HL-60/S4 treated with retinoic acid at 250 ng/mL for 4 days and 3 days (cell line): ENCODE results near the gene MEG3.
"Not testable (repeated sequence)": the region's sequence is repeated elsewhere in the genome, so short reads cannot be mapped to it uniquely, and the experiment has no call there.

ENCODE experiments used
- in situ Hi-C: fragments of 300-500 bp; cut with MboI; formaldehyde crosslinking; loops from 2 replicates; pipeline ENCODE4 v1.7.0; 2022; ENCODE audit warnings: low sequenced_read_pairs

MEG3 gene

GRCh38 chr14:100788517-100788916 is 37.4 kb upstream of the MEG3 start:
- in situ Hi-C loops, result no loop called here

DNA sequence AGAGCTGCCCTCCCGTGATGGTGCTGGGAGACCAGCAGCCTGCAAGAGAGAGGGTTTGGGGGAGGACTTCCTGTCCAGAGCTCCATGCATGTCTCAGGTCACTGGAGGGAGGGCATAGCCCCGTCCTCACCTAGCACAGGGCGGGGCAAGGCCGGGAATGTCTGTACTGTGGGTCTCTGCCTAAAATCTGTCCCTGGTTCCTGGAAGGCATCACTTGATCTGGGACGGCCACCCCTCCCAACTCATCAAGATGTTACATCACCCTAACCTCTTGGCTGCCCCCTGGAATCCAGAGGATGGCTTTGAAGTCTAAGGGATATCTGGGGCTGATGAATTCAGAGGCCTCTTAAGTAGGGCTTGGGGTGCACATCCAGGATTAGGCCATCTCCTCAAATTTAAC is 37.0 kb upstream of the MEG3 start:
- in situ Hi-C loops, result no loop called here

GRCh38 chr14:100789460-100790417 is 36.2 kb upstream of the MEG3 start:
- in situ Hi-C loops, result no loop called here

- in situ Hi-C loops, result no loop called here
Measured at GRCh38 chr14:100790502-100791347, 35.2 kb upstream of the MEG3 start.

DNA sequence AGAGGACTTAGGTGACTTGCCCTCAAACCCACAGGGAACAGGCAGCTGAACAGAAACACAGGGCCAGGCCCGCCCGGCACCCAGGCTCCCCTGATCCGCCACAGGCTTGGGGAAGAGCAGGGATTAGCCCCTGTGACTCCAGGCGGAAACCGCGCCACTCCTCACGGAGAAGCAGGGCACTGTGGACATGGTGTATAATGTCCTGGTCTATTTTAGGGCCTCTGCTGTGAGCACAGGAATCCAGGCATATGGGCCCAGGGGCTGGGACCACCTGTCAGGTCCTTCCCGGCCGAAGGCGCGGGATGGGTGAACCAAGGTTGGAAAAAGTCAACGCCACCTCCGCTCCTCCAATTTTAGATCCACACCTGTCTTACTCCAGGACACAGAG is 34.6 kb upstream of the MEG3 start:
- in situ Hi-C loops, result no loop called here

DNA sequence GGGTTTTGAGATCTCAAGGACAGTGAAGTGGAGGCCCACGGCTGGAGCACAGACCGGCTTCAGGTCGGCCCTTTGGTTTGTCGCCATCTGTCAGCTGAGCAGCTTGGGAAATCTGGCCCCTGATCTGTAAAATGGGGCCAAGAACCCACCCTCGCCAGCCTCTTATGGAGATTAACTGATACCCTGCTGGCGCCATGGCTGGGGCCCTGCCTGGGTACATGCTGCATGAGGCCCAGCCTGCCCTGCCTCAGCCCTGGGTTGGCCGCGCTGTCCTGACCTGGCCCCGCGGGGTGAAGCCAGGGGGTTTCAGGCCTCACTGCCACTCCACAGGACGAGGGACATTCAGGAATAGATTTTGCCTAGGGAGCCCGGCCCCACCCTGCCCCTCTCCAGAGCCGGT is 33.9 kb upstream of the MEG3 start:
- in situ Hi-C loops, result no loop called here

GRCh38 chr14:100796946-100797345 is 29.0 kb upstream of the MEG3 start:
- in situ Hi-C loops, result no loop called here

- in situ Hi-C loops, result no loop called here
Measured at GRCh38 chr14:100800041-100800440, 25.9 kb upstream of the MEG3 start.

GRCh38 chr14:100801433-100801832 is 24.5 kb upstream of the MEG3 start:
- in situ Hi-C loops, result not testable (repeated sequence)

GRCh38 chr14:100802179-100802578 is 23.7 kb upstream of the MEG3 start:
- in situ Hi-C loops, result no loop called here

- in situ Hi-C loops, result no loop called here
Measured at GRCh38 chr14:100802766-100803165, 23.2 kb upstream of the MEG3 start.

- in situ Hi-C loops, result no loop called here
Measured at GRCh38 chr14:100803226-100803625, 22.7 kb upstream of the MEG3 start.

- in situ Hi-C loops, result no loop called here
Measured at GRCh38 chr14:100803676-100804075, 22.2 kb upstream of the MEG3 start.

DNA sequence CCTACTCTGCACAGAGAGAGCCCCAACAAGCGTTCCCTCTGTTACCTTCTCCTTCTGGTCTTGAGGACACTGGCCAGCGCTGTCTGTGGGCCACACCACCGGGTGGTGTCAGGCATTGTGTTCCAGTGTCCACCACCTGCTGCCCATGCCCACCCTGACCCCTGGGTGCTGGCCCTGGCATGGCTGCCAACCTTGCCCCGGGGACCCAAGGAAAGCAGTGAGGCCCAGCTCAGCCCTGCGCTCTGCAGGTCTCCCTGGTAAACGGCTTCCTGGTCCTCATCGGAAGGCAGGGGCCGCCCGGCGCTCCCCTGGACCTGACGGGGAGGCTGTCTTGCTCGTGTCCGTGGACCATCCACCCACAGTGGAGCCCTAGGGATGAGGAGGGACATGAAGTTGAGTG is 21.8 kb upstream of the MEG3 start:
- in situ Hi-C loops, result no loop called here

- in situ Hi-C loops, result no loop called here
Measured at GRCh38 chr14:100804558-100805309, 21.2 kb upstream of the MEG3 start.

- in situ Hi-C loops, result no loop called here
Measured at GRCh38 chr14:100806386-100806785, 19.5 kb upstream of the MEG3 start.

- in situ Hi-C loops, result no loop called here
Measured at GRCh38 chr14:100807496-100807895, 18.4 kb upstream of the MEG3 start.

GRCh38 chr14:100807979-100808734 is 17.8 kb upstream of the MEG3 start:
- in situ Hi-C loops, result no loop called here

GRCh38 chr14:100810435-100810834 is 15.5 kb upstream of the MEG3 start:
- in situ Hi-C loops, result no loop called here

DNA sequence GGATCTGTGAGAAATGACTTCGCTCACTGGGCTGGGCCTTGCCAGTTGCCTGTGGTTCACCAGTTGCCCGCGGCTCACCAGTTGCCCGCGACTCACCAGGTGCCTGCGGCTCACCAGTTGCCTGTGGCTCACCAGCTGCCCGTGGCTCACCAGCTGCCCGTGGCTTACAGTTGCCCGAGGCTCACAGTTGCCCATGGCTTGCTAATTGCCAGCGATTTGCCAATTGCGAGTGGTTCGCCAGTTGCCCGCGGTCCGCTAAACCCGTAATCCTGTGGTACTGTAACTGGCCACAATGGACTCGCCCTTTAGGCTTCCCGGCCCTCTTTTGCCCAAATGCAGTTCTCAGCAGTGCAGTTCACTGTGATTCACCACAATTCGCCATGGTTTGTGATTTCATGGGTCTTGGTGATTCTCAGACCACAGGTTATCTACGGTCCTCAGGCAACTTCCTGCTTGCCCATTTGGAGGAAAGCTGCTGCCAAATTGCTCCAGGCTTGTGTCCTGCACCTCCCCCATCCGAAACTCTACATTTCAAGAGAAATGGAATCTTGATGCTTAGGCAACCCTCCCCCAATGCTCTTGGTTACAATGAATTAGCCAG is 15.0 kb upstream of the MEG3 start:
- in situ Hi-C loops, result no loop called here
